ENCODE data around the gene DNLZ.

The DNLZ gene

GRCh38 chr9:136314944-136315343, 48.6 kb downstream of the DNLZ start:
- DNase-seq = no peak

- DNase-seq = no peak
These were observed 49.5 kb downstream of the DNLZ start for GRCh38 chr9:136314056-136314416.

GRCh38 chr9:136313111-136314055, 50.2 kb downstream of the DNLZ start:
- no peak for DNase-seq

- no peak for DNase-seq
These were observed 51.1 kb downstream of the DNLZ start for GRCh38 chr9:136312436-136312835.

- no peak for DNase-seq
These were observed 51.6 kb downstream of the DNLZ start for GRCh38 chr9:136312009-136312375.

GRCh38 chr9:136311051-136312008, 52.2 kb downstream of the DNLZ start:
- DNase-seq = no peak

- no peak for DNase-seq
These were observed 53.1 kb downstream of the DNLZ start for GRCh38 chr9:136310273-136311030.

GRCh38 chr9:136309806-136310220, 53.7 kb downstream of the DNLZ start:
- DNase-seq = no peak

Data from cortex of kidney (tissue), 1 donor.